GM21515 (cell line): ENCODE results near the gene ATP11A.

Experiments used
- ATAC-seq: cut with Tn5 transposase; IDR thresholded peaks from one replicate; pipeline ENCODE4 v1.9.1; 2021; ENCODE audit not compliant: unreplicated experiment

The ATP11A gene

DNA sequence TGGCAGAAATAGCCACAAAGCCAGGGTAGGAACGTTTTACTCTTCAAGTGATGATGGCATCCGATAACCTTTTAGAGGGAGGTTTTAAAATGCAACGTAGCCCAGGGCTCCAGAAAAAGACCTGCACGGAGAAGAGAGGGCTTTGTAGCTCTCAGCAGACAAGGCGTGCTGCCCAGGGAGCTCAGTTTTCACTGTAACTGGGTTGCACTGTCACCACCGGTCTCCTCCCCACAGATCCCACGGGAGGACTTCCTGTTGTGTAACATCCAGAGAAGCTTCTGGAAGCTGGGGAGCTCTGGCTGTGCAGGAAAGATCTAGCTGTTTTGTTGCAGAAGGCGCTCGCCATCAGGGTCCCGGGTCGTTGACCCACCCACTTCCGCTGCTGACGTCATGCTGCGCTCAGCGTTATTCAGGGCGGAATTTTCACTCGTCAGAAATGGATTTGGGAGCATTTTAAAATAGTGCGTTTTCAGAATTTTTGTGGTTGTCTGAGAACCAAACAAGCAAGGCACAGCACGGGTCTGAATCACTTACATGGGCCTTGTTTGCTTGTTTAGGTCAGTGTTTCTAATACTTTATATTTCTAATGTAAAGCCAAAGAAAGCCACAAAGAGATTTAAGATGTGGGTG is 50.8 kb downstream of the ATP11A start:
- no peak for ATAC-seq

DNA sequence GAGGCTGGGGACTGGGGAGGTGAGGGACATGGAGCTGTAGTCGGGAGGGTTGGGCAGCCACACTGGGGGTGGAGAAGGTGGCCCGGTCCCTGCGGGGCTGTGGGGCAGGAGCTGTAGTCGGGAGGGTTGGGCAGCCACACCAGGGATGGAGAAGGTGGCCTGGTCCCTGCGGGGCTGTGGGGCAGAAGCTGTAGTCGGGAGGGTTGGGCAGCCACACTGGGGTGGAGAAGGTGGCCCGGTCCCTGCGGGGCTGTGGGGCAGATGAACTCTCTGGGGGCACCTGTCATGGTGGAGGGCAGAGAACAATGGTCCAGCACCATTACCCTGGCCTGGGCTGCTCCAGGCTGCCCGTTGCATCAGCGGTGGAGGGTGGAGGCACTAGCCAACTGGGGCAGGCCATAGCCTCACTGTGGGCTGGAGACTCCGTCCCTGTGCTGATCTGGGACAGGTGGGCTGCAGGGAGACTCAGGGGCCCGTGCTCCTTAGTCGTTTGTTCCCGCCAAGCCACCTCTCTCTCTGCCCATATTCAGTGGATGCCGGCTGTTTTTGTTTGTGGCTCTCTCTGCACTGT is 51.4 kb downstream of the ATP11A start:
- no peak for ATAC-seq

DNA sequence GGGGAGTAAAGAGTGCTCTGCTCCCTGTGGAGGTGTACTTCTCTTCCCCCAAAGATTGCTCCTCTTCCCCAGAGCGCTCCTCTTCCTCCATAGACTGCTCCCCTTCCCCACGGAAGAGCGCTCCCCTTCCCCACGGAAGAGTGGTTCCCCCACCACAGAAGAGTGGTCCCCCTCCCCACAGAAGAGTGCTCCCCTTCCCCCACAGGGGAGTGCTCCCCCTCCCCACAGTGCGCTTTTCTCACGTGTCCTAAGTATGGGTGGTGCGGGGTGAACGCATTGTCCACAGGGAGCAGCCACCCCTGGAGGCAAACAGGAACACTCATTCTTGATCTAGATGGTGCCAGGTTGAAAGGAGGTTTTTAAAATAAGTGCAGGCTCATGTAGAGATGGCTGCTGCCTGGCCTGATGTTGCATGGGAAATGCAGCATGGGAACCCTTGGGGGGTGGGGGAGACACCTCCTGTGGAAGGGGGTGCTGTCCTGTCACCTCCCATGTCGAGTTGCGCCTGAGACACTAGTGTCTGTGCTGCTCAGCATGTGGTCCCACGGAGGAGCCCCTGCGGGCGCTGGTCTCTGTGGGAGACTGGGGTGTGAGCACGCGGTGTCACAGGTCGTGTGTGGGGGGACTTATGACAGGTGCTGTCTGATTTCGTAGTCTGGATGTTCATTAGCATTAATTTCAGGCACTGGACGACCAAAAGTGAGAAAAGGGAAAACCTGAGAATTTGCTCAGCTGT is 52.2 kb downstream of the ATP11A start:
- ATAC-seq = no peak

DNA sequence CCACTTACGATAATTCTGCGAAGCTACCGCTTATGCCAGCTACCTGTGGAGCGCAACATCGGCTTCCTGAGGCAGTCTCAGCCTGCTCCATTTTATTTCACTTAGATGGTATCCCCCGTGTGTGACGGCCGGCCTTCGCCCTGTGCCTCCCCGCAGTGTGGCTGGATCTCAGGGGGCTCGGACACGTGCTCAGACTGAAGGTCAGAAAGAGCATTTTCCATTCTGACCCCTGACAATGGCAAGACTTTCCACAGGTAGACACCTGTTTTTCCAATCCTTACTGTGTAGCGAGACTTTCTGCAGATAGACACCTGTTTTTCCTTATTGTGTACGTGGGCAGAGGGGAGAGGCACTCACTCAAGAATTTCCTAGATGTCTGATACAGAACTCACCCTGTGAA is 52.7 kb downstream of the ATP11A start:
- no peak for ATAC-seq

DNA sequence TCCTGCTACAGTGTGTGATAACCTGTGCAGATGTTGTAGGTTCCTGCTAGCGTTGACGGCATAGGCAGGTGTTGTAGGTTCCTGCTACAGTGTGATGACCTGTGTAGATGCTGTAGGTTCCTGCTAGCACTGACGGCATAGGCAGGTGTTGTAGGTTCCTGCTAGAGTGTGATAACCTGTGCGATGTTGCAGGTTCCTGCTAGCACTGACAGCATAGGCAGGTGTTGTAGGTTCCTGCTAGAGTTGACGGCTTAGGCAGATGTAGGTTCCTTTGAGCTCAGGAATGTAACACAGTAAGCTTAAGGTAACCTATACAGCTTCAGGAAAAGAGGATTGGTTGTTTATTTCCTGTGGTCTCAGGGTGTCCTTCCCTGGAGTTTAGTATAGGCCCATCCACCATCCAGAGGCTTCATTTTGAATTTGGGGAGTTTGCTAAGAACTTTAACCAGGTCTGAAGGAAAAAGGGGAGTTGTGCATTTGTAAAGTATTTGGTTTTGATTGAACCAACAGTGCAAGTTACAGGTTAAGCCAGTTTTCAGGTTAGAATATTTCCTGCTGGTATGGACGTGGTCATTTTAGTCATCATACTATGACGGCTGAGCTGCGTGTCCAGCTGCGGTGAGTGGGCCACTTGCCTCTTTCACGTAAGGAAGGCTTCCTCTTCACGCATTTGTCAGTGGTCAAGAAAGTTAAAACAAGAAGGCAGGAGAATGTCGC is 53.8 kb downstream of the ATP11A start:
- ATAC-seq = no peak

DNA sequence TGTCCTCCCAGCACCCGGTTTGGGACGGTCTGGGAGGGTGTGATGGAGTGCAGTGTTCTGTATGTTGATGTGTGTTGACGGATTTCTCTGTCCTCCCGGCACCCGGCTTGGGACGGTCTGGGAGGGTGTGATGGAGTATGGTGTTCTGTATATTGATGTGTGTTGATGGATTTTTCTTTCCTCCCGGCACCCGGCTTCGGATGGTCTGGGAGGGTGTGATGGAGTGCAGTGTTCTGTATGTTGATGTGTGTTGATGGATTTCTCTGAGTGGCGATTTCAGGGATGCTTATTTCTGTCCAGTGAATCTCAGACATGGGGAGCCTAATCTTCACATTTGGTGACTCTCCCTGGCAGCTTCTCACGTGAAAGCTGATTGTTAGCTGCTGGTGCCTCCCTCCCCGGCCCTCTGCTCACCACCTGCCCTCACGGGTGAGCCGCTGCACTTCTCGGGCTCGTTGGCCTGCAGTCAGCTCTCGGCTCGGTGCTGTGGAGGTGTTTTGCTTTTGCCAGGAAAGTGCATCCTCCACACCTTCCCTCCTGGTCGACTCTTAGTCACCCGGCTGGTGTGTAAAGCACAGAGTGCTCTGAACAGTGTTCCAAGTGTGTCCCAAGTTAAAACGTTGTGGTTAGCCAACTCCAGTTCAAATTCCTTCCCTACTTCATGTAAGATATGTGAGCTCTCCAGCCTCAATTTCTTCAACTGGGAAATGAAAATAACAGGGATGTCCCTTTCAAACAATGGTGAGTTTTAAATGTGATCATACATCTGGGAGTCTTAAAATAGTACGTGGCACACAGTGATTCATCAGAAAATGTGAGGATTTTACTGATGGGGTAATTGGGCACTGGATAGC is 54.6 kb downstream of the ATP11A start:
- no peak for ATAC-seq

DNA sequence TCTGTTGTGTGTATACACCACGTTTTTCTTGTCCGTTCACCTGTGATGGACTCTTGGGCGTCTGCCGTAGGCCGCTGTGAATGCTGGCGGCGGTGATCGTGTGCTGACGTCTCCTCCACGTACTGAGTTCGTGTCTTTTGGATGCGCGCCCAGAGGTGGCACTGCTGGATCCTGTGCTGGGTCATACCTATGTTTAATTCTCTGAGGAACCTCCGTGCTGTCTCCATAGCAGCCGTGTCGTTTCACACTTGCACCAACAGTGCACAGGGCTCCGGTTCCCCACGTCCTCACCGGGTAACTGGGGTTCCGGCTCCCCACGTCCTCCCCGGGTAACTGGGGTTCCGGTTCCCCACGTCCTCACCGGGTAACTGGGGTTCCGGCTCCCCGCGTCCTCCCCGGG is 56.2 kb downstream of the ATP11A start:
- no peak for ATAC-seq

DNA sequence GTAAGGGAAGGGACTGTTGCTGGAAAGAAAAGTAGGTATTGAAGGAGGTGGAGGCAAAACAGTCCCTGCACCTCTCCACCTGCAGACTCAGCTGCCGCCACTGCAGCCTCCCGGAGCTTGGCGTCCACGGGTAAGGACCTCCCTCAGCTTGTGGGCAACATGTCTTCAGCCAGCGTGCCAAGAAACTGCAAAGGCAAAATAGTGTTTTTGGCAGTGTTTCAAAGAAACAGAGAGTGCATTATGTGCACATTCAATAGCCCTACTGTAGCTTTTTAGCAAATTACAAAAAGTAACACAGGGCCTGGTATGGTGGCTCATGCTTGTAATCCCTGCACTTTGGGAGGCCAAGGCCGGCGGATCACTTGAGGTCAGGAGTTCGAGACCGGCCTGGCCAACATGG is 57.4 kb downstream of the ATP11A start:
- no peak for ATAC-seq

DNA sequence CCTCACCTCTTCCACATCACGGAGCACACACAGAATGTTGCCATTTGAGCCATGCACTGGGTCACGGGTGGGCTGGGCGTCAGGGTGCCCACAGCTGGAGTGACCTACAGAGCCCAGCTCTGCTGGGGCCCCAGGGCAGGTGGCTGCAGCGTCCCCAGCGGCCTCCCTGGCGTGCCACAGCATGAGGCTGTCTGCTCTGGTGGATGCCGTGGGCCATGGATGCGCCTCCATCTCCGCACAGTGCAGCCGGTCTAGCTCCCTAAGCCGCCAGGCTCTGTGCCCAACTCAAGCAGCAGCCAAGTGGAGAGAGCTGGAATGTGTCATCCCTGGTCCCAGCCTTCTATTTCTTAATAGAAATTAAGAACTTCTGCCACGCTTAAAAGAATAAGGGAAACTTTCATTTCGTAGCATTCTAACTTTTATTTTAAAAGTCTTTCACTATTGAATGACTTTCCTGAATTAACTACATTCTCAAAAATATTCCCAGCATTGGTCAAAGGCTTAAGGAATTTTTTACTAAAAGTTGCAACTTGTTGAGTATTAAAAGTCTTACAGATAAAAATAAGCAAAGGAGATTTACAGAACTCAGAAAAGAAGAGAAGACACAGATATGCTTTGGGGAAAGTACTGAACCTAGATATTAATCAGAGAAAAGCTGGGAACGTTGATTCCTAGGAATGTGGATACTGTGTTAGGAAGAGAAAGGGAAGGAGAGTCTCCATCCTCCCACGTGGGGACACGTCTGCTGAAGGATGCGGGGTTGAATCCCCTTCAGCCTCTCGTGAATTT is 59.3 kb downstream of the ATP11A start:
- no peak for ATAC-seq

DNA sequence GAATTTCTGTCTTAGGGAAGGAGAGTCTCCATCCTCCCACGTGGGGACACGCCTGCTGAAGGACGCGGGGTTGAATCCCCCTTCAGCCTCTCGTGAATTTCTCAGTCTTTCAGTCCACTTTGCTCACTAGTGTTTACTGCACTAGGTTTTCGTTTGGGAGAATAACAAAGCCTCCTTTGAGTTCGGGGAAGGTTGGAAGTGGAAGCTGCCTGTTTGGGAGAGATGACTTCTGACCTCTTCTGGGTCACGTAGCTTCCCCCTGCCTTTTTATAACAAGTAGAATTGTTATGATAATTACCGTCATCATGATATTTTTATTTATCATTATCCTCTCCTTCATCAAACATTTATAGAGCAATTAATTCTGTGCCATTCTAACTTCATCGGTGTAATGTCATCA is 60.7 kb downstream of the ATP11A start:
- ATAC-seq = no peak

DNA sequence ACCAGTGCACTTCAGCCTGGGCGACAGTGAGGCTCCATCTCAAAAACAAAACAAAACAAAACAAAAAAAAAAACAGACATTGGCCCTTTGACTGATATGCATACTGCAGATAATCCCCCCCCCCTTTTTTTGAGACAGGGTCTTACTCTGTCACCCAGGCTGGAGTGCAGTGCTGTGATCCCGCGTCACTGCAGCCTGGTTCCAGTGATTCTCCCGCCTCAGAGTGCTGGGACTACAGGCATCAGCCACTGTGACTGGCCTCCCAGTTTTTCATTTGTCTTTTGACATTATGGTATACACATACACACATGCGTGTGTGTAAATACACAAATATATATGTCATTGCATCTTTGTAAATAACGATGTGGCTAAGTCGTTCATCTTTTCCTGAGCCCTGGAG is 61.8 kb downstream of the ATP11A start:
- ATAC-seq = no peak

DNA sequence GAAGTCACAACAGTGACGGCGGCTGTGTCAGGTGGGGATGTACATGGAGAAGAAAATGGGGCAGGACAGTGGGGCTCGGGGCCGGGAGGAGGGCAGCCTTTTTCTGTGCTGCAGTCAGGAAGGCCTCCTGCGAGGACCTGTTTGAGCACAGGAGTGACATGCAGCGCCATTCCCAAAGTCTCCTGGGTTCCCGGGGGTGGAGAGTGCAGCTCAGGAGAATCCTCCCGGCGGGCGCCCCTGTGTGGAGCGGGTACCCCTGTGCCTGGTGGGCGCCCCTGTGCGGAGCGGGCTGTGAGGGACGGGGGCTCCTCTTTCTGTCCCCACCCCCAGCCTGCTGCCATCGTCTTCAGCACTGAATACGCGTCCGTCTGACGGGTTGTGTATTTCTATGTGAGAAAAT is 62.4 kb downstream of the ATP11A start:
- no peak for ATAC-seq

DNA sequence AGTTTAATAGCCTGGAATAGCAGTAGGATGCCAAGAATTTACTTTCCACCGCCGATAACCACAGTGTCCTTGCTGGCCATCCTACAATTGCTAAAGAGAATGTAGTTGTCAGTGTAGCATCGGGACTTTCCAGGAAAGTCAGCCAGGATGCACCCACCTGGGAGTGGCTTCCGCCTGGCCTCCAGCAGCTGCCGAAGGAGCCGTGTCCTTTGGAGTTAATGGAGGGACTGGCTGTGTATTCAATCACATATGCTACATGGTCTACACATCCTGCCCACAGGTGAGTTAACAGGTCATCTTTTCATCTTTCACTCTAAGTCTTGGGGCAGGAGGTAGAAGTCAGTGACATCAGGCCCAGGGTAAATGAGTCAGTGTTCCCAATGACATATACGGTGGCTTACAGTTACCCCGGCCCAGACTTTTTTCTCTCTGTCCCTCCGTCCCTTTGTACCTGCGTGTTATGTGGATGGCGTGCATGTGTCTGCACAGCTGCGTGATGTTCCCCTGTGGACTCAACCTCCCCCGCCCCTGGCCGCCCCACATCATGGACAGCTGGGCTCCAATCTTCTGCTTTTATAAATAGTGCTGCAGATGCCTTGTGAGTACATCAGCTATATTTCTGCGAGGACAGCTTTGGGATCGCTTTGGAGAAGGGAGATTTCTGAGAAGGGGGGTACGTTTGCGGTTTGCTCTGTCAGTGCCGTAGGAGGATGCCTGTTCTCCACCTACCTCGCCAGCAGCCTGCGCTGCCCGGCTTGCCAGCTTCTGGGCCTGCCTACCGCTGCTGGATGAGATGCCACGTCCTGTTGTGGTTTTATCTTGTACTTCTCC is 63.1 kb downstream of the ATP11A start:
- ATAC-seq = no peak

DNA sequence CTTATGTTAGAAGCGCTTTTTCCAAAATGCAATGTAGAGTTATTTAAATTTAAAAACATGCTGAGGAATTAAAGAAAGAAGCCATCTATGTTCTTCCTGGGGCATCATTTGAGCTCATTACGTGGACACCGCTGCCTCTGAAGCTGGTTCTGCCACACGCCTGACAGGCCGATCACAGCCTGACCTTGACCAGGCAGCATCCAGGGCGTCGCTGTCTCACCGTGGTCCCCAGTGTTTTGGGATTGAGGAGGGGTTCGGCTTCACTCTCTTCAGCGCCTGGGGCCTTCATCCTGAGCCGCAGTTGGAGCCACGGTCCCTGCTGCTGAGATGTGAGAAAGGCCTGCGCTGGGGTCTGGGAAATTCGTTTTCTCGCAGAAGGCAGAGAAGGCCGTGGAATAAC is 64.0 kb downstream of the ATP11A start:
- no peak for ATAC-seq

DNA sequence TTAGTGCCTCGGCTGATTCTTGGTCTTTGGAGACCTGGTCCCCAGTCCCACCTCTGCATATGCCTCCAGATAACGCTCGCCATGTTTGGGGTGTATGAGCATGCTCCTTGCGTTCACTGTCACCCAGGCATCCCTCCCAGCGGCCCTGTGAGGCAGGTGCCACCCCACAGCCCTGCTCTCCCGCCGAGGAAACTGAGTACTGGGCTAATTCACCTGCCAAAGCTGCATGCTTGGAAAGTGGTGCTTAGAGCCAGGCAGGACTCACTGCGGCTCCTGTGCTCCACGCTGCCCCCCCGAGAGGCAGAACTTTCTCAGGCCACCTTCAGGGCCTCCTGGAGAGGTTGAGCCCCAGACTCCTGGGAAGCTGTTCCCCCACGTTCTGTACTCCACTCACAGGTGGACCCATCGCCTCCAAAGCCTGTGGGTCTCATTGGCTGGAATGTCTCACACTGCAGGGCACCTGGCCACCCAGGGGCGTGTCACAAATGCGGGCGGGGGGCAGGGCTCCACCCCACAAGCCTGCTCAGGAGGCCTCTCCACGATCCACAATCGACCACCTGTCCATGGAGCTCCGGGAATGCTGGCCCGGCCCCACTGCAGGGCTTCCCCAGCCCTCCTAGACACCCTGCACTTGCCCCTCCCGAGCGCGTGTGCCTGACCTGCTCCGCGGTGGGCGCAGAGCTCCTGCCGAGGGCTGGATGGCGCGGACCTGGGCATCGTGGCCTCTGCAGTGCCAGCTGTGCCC is 64.6 kb downstream of the ATP11A start:
- no peak for ATAC-seq

DNA sequence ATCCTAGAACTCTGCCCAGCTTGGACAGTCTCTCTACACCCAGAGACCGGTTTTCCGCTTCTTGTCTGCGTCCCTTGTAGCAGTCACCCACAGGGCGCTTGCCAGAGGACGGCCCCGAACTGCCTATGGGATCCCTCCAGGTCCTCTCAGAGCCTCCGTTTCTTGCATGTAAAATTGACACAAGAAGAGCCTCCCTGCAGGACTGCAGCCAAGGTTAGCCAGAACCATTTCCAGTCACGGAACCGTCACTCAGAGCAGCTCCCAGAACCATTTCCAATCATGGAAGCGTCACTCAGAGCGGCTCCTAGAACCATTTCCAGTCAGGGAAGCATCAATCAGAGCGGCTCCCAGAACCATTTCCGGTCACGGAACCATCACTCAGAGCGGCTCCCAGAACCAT is 65.5 kb downstream of the ATP11A start:
- no peak for ATAC-seq

DNA sequence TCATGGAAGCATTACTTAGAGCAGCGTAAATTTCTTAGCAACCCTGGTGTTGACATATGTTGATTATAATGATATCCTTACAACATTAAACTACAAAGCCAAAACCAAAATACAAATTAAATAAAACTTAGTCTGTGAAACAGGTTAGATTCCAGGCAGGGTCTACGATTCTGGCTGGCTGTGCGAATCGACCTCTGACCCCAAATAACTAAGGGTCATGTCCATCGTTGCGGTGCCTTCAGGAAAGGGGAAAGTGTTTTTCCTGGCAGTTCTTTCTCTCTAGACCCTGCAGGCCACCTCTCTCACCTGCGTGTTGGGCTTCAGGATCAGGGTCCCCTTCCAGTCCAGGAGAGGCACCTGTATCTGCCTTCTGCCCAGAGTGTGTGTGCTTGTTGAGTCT is 66.2 kb downstream of the ATP11A start:
- ATAC-seq = no peak

DNA sequence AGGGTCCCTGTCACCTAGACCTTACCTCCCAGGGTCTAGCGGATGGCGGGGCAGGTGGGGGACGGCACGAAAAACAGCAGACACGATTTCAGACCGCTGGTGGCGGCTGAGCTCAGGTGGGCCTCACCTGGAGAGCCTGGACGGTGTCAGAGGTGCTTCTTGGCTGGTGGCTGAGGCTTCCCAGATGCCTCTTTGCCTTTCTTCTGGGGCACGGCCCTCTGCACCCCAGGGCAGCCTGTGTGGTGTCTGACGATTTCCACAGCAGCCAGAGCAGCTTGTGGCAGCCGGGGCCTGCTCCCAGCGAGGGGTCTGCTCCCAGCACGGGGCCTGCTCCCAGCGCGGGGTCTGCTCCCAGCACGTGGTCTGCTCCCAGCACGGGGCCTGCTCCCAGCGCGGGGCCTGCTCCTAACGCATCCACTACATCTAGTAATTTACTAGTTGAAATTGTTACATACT is 66.7 kb downstream of the ATP11A start:
- no peak for ATAC-seq
